Urinary bladder (tissue), 4 donors: Measurements from ENCODE around the gene UQCRC2. TPM values are rescaled to one million over a fixed set of nuclear protein-coding genes. Genes with fewer than 3 reads are reported as not detected.

Experiments used
- DNase-seq: peaks from one replicate; pipeline ENCODE4 v3.0.0-alpha.2; 2015; ENCODE audit errors: extremely low spot score
- H3K27ac ChIP-seq: one replicate; pipeline ENCODE4 v1.5.1; 2013; ENCODE audit warnings: low read depth, mild to moderate bottlenecking, moderate library complexity
- H3K36me3 ChIP-seq: one replicate; pipeline ENCODE4 v1.6.1; 2013; ENCODE audit warnings: mild to moderate bottlenecking, moderate library complexity; ENCODE audit not compliant: insufficient read depth
- H3K4me1 ChIP-seq: one replicate; pipeline ENCODE4 v1.6.1; 2013; ENCODE audit warnings: mild to moderate bottlenecking, moderate library complexity; ENCODE audit not compliant: insufficient read depth
- H3K4me3 ChIP-seq: one replicate; pipeline ENCODE4 v1.5.1; 2013; ENCODE audit warnings: low read depth, low read length
- WGBS: extraction: QIAGEN DNeasy Blood & Tissue Kit; methylation state at CpG from one replicate; pipeline ENCODE4 v1.1.7; 2013; 5-methylcytosine and 5-hydroxymethylcytosine counted together
- polyA plus RNA-seq: library from polyadenylated mRNA; stranded (reverse); fragments of 200-250 nt; gene quantifications from one replicate; pipeline ENCODE4 v1.2.3, GENCODE V29; 2013
- total RNA-seq: library from RNA; depleted of rRNA; stranded (reverse); fragments of >200 nt; gene quantifications from one replicate; pipeline ENCODE4 v1.2.3, GENCODE V29; 2014
- donor health status: healthy with polysubstance abuse.
- donor health status: healthy.

The UQCRC2 gene
- total and polyA plus RNA-seq, 2 donors = 205 to 224 TPM

- no peak for DNase-seq
- no peaks in the 10 kb centered on the region for H3K4me1 ChIP-seq
- 93% methylated on average over 6 of the region's 6 CpGs for WGBS
- no peak overlapping the region for H3K27ac ChIP-seq
- H3K36me3 ChIP-seq = no peaks in the 10 kb centered on the region
- H3K4me3 ChIP-seq = no peak overlapping the region
Observed at GRCh38 chr16:22030087-22030812, 77.1 kb downstream of the UQCRC2 start.

GRCh38 chr16:22031483-22032083 is 78.4 kb downstream of the UQCRC2 start:
- Histone ChIP-seq H3K4me3 (no peak overlapping the region), H3K36me3 (no peaks in the 10 kb centered on the region), H3K4me1 (no peaks in the 10 kb centered on the region), H3K27ac (no peak overlapping the region)
- DNase-seq = no peak
- 93% methylated on average over 2 of the region's 2 CpGs for WGBS

Other genes starting within 250 kb of the UQCRC2 start
- gene NPIPB4, start 95.6 kb upstream of the UQCRC2 start, total RNA-seq = 138 TPM
- gene NPIPB4, start 95.6 kb upstream of the UQCRC2 start, polyA plus RNA-seq = 13.8 TPM
- gene PDZD9, start 47.8 kb downstream of the UQCRC2 start, total RNA-seq = not detected
- 0.08 TPM for gene PDZD9, start 47.8 kb downstream of the UQCRC2 start, polyA plus RNA-seq
- gene MOSMO, start 54.8 kb downstream of the UQCRC2 start, total RNA-seq = 33.2 TPM
- 15.2 TPM for gene MOSMO, start 54.8 kb downstream of the UQCRC2 start, polyA plus RNA-seq
- 0.11 TPM for gene VWA3A, start 139.2 kb downstream of the UQCRC2 start, total RNA-seq
- 0.05 TPM for gene VWA3A, start 139.2 kb downstream of the UQCRC2 start, polyA plus RNA-seq
- gene SDR42E2, start 209.1 kb downstream of the UQCRC2 start, total RNA-seq = not detected
- gene SDR42E2, start 209.1 kb downstream of the UQCRC2 start, polyA plus RNA-seq = not detected